DMS53 treated with DMSO at 0.1 percent for 48 hours (cell line): ENCODE data around the gene FUT7.
A peak's percentile ranks its signal among the peaks of the same experiment; 100 is the strongest.
"Not testable (repeated sequence)": the region's sequence is repeated elsewhere in the genome, so short reads cannot be mapped to it uniquely, and the experiment has no call there.

Experiments
- DNase-seq: peaks from one replicate; lab custom pipeline; 2025; ENCODE audit not compliant: unreplicated experiment; lab: John Stamatoyannopoulos, UW

The FUT7 gene

DNA sequence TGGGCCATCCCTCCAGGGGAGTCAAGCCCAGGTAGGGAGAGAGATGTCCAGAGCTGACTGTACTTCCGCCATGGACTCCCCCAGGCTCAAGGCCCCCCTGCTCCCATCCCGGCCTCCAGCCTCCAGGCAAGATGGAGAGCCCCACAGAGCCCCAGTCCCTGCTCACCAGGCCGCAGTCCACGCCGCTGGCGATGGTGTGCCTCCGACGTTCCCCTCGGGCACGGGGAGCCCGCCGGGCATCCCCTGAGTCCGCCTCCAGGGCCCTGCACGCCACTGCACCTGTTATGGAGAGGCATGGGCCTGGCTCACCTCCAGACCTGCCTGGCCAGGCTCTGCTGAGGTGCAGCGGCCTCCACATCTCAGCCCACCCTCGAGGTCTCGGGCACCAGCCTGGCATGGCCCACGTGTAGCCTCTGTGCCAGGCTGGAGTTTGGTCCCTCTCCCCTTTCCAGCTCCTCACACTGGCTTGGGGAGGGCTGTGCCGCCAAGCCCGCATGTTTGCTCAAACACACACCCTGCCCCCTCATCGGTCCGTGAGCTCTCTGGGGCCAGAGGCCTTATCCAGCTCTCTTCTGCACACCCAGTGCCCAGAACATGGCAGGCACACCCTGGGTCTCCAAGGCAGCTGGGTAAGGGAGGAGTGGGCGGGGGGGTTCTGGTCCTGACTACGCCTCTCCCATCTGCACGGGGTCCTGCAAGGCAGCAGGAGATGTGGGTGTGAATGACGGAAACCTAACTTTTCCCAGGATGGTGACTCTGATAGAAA, 34.4 kb upstream of the FUT7 start:
- DNase-seq, result no peak

DNA sequence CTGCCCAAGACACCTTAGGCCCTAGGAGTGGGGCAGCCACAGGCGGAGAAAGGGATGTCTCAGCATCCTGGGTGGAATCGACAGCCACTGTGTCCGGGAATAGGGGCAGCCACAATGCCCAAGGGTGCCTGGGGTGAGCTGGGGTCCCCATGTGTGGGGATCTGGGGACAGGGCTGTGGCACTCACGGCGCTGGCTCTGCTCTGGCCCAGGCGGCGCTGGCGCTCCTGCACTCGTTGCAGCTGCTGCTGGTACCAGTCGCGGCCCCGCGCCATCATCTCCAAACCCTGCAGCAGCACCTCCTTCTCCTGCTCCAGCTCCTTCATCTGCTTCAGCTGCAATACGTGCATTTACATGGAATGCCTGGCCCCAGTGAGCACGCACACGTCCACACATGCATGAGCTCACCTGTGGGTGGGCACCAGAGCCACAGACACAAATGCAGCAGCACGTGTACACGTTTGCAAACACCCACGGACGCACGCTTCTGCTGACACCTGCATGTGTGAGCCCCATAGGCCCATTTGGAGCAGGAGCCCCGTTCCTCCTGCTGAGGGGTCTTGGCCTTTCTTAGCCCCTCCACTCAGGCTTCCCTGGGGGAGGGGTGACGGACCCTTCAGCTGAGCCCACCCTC, 33.6 kb upstream of the FUT7 start:
- no peak for DNase-seq

DNA sequence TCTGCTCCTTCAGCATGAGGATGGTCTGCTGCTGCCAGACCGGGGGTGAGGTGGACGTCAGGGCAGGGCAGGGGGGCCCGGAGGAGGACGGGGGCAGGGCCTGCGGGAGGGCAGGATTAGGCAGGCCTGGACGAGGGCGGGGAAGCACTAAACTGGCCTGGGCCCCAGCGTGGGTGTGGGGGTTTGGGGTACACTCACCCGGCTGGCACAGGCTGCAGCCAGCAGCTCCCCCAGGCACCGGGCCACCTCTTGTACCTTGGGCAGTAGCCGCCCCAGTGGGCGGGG, 32.9 kb upstream of the FUT7 start:
- DNase-seq, result no peak

DNA sequence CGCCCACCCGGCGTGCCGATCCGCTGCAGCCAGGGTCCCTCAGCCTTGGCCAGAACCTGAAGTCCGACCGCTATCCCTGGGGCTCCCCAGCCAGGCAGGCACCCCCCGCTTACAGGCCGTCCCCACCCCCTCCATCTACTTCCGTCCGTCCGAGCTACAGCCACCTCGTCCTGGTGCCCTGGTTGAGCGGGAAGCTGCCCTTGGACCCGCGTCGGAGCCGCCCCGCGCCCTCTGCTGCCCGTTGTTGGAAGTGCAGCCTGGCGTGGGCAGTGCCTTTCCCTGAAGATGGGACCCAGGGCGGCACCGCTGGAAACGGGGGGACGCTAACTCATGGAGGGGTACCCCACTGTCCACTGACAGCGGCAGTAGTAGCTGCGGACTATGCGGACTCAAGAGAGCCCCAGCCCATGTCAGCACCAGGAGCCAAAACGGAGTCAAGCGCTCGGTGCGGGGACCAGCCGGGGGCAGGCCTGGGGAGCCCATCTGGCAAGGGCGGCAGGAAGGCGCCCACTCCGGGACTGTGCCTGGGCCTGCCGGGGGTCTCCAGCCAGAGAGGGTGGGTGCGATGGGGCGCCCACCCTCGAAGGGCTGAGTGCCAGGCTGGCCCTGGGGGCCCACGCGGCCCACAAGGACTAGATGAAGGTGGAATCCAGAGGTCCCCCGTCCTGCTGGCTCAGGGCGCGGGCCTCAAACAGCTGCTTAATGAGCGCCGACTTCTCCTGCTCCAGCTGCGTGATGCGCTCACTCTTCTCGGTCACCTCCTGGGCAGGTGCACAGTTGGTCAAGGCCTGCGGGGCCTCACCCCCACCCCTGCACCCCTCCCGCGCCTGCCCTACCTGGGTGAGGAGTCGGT, 32.4 kb upstream of the FUT7 start:
- DNase-seq, result peak; percentile 38

DNA sequence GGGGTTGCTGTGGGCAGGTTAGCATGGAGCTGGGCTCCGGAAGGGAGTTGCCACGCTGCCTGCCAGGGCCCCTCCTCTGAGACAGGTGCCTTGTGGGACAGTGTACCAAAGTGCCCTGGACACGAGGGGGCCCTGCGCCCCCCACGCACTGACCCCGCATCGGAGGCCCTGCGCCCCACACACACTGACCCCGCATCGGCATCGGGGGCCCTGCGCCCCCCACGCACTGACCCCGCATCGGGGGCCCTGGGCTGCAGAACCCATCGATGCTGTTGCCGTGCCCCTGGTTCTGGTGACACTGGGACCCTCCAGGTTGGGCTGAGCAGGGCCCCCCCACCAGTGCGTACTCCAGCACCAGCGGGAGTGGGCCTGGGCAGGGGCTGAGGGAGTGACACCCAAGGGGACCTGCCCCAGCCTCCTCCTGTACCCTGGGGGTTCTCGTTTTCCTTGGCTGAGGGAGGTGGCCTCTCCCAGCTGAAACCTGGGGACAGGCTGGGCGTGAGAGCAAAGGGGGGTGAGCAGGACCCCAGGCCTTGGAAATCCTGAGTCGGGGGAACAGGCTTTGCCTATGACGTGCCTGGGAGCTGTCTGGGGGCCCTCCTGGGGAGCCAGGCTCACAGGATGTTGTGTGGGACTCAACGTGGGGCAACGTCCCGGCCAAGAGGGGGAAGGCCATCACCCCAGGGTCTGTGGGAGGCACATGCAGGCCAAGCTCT, 31.6 kb upstream of the FUT7 start:
- no peak for DNase-seq

DNA sequence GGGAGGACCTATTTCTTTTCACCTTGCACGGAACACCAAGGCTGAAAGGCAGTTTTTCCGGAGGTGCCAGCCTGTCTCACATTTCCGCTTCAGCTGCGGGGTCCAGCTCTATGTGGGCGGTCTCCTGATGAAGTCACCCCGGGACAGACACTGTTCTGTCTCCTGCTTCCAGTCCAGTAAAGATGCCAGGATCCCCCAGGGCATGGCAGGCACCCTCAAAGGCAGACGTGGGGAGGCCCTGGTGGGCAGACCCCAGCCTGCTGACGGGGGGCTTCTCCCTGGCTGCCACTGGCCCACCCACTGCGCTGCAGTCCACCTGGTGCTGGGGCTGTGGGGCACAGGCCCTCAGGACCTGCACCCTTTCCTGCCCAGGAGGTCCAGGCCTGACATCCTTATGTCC, 30.9 kb upstream of the FUT7 start:
- not testable (repeated sequence) for DNase-seq

DNA sequence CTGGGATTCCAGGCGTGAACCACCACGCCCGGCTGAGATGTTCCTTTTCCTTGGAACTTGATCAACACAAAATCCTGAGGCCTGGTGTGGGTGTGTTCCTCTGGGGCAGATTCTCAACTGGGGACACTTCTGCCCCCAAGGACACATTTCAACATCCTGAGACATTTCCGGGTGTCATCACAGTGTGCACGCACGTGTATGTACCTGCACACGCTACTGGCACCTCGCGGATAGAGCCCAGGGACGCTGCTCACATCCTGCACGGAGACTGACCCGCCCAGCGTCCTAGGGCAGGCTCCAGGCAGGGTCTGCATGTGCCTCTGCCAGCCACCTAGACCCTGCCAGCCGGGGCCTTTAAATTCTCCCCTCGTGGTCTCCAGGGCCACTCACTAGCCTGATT, 30.5 kb upstream of the FUT7 start:
- DNase-seq, result no peak

DNA sequence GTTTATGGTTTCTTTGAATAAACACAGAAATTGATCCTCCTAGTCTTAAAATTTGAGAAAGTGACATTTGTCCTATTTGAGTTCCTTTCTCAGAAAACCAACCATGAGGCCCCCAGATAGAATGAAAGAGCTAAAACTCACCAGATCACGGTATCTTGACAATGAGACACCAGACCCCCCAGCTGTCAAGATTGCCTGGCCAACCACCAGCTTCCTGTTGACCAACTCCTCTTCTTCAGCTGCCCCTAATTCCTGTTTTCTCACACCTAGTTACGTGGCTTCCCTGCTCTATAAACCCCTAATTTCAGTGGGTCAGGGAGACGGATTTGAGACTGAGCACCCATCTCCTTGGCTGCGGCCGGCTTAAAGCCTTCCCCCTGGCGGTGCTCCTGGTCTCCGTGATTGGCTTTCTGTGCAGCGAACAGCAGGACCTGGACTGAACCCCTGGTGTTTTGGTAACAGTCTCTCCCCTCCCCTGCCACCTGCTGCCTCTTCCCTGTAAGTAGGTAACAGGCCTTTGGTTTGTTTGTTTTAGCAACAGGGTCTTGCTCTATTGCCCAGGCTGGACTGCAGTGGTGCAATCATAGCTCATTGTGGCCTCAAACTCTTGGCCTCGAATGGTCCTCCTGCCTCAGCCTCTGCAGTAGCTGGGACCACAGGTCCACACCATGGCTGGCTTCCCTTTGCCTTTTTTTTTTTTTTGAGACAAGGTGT, 26.8 kb upstream of the FUT7 start:
- DNase-seq, result no peak

DNA sequence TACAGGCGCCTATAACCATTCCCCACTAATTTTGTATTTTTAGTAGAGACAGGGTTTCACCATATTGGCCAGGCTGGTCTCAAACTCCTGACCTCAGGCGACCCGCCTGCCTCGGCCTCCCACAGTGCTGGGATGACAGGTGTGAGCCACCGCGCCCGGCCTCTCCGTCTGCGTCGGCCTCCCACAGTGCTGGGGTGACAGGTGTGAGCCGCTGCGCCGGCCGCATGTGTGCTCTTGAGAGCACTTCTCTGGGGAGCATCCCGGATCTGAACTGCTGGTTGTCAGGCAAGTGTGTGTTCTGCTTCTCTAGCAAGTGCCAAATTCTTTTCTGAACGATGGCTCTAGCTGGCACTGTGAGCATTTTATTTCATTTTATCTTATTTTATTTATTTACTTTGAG, 25.7 kb upstream of the FUT7 start:
- DNase-seq, result peak; percentile 42

DNA sequence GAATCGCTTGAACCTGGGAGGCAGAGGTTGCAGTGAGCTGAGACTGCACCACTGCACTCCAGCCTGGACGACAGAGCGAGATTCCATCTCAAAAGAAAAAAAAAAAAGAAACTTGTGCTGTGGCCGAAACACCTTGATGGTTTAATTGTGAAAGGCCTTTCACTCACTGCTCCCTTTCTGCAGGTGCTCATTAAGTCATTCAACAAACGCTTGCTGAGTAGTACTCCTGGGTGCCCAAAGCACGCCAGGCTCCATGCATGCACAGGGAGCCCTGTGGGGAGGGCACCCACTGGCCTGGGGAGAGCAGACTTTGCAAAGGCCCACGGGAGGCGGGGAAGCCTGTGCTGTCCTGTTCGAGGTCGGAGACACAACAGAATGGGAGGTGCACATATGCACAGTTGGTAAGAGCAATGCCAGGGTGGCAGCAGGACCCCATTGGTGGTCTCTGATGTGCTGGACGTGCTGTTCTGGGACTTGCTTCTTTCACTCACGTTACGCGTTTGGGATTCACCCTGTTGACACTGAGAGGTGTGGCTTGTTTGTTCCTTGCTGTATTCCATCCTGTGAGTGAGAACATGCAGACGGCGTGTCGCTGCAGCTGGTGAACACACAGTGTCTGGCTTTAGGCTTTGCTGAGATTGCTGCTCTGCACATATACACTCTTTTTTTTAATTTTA, 25.0 kb upstream of the FUT7 start:
- no peak for DNase-seq

DNA sequence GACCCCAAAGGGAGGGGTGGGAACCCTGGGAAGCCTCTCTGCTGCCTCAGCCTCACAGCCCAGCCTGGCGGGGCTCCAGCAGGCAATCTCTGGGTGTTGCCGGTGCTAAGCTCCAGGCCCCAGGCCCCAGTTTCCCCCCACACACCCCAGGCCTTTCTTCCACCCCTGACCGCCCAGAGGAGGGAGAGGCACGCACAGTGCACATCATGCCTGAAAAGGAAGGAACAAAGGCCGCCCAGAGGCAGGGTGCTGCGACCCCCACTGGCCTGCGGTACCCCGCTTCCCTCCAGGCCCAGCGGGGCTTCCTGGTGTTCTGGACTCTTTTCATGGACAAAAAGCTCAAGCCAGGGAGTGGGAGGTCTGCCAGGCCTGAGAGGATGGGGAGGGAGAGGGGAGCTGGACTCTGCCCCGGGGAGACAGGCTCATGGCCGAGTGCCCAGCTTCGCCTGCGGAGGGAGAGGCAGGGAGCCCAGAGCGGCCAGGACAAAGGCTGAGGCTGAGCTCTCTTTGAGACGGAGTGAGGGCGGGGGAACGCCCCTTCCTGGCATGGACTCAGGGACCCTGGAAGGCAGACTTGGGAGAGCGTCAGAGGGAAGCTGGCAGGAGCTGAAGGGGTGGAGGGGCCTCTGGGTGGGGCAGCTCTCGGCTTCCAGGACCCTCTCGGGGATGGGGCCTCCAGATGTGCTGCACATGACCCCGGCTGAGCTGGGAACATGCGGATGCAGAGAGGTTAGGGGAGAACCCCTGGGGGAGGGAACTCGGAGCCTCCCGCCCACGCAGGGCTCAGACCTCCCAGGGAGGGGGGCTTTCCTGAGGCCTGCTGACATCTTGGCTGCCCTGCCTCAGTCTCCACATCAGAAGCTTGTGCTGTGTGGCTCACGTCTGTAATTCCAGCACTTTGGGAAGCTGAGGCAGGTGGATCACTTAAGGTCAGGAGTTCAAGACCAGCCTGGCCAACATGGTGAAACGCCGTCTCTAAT, 23.8 kb upstream of the FUT7 start:
- DNase-seq, result no peak

DNA sequence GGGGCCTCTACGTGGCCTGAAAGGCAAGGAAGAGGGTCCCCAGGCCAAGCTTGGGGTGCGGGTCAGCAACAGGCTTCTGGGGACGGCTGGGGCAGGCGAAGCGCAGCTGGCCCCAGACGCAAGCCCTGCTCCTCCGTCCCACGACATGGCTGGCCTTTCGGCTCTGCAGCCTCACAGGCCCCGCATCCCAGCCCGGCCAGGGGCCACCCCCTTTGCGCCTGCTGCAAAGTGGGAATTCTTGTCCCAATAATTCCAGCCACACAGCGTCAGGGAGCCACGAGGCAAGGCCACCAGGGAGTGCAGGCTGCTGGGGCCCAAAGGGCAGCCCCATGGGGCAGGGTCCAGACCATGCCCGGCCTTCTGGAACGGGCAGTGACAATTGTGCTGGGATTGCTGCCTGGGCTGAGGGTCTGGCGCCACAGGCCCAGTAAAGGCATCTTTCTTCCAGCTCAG, 23.1 kb upstream of the FUT7 start:
- DNase-seq, result no peak

DNA sequence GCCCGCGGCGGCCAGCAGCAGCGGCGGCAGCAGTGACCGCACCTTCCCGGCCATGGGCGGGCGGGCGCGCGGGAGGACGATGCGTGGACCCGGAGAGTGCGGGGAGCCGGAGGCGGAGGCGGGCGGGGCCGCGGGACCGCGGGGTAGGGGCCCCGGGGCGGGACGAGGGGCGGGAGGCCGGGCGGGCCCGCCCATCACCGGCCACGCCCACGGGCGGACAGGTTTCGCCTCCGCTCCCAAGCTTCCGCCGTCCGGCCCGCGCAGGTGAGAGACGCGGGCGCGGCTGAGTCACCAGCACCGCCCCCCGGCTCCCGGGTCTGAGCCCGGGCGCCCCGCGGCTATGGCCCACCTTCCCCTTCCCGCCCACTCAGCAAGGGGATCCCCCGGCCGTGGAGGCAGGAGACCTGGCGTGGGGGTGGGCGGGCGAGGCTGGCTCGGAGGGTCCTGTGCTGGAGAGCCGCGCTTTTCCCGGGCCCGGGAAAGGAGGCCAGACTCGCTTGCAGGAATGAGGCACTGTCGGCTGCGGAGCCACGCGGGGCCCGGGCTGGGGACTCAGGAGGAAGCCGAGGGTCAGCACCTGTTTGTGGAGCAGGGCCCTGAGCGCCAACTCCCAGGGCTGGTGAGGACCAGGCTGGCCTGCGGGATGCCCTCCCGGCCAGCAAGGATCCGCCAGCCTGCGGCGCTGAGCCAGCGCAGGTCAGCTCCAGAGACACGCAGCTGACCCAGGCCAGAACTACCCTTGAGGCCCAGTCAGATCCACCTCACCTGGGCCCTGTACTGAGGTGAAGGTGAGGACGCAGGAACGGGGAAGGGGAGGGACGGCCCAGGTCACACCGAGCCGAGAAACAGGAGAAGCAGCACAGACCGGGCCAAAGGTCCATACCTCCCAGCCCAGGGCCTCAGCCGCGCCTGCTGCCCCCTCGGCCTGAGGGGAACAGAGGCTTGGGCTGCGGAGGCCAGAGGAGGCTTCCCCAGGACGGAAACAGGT, 22.4 kb upstream of the FUT7 start, which contains the start of gene ENTPD2:
Gene ENTPD2 (minus strand): TSS at position 118 of the 988 bp plus-strand sequence. CDS start 64 bp downstream, at position 54.
- peak; percentile 53 for DNase-seq

DNA sequence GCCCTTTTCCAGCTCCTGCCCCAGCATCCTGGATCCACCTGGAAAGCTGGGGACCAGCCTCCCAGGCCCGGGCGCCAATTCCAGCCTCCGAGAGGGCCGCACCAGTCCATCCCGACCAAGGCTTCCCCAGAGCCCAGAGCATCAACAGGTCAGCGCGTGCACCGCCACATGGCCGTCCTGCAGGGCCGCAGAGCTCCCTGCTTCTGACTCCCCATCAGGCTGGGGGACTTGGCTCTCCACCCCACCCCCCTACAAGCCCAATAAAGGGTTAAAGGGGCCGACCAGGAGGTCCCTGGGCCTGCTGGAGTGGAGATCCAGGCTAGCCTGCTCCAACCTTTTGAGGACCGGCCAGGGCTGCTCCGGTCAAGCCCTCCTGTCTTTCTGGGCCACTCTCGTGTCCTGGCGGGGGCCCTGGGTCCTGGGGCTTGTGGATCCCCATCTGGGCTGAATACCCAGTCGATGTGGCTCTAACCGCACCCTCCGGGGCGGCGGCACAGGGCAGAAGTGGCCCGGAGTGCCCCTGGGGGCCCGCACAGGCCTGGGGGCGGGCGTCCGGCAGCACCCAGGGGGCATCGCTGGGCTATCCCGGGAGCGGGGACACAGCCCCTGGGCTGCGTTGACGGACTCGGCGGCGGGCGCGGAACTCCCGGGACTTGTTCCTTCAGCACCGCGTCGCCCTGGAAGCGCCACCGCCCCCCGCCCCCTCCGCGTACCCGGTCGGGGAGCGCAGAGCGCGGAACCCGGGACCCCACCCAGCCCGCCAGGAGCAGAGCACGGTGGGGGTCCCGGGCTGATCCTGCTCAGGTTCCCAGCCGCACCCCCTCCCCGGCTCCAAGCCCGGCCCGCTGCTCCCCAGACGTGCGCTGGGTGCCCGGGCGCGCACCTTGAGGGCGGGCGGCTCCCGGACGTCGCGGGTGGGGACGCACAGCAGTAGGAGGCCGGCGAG, 21.4 kb upstream of the FUT7 start:
- DNase-seq, result no peak

DNA sequence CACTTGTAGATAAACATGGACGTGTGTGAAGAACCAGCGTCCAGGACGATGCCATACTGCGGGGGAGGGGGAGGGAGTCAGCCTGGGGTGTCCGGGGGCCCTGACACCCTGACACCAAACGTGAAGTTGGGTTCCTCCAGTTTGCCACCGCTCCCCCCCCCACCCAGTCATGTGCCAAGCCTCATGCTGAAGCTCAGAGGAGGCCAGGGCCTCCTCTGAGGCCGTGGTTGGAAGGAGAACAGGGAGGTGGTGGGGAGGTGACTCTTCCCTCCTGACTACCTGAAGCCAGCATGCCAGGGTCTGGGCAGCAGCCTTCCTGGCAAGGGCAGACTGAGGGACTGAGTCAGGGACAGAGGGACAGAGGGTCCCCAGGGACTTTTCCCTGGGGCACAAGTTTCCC, 20.4 kb upstream of the FUT7 start:
- no peak for DNase-seq

DNA sequence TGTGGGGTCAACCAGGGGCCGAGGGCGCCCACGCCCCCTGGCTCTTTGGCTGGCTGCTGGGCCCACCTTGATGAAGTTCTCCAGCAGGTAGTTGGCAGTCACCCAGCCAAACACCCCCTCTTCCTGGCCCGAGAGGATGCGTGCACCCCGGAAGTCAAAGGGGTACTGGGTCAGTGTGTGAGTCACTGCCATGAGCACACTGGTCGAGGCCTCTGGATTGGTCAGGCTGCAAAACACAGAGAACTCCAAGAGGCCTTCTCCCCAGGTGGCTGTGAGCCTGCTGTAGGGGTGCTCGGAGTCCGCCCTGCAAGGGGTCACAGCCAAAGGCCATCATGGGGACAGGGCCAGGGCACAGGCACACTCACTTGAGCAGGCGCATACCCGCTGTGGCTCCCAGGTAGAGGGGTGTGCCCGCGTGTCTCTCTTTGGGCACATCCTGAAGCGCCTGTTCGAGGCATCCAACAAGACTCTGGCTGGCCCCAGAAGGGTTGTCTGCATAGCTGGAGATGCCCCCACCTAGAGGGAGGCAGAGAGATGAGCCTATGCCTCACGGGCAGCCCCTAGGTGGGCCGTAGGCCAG, 19.3 kb upstream of the FUT7 start:
- DNase-seq, result no peak
